GM19035 (cell line): ENCODE results near the gene SUSD6.
"Not testable (repeated sequence)": the region's sequence is repeated elsewhere in the genome, so short reads cannot be mapped to it uniquely, and the experiment has no call there.

Experiments used
- ATAC-seq: cut with Tn5 transposase; IDR thresholded peaks from one replicate; pipeline ENCODE4 v1.9.1; 2021; ENCODE audit not compliant: unreplicated experiment

Gene SUSD6

GRCh38 chr14:69710378-69710777 lies 99.0 kb downstream of the SUSD6 start:
- ATAC-seq = no peak

GRCh38 chr14:69711065-69711464 lies 99.7 kb downstream of the SUSD6 start:
- ATAC-seq = no peak

- no peak for ATAC-seq
Observed at GRCh38 chr14:69711477-69711876, 100.1 kb downstream of the SUSD6 start.

DNA sequence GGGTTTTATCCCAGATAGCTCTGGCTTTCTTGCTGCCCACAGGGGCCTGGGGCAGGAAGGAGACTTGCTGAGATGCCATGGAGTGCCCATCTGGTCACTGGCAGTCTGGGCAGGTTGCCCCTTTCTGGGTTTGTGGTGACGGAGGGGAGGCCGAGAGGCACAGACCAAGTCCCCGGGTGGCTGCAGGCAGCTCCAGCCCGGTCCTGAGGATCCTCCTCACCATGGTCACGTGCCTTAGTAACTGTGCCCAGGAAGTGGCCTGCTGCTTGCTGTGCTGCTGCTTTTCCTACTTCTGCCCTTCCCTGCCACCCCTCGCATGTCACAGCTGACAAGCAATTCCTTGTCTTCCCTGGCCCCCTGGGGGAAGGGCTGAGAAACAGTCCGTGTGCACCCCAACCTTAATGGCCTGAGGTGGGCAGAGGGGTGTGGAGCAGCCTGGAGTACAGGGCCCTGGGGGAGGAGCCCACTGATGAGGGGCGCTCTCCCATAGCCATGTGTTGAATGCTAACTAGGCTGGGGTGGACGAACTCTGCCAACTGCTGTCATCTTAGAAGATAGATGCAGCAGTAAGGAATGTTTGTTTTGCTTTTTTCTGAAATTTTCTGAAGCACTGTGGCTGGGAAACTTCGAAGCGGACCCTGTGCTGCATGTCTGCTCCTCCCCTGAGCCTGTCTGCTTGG lies 100.6 kb downstream of the SUSD6 start:
- ATAC-seq = no peak

DNA sequence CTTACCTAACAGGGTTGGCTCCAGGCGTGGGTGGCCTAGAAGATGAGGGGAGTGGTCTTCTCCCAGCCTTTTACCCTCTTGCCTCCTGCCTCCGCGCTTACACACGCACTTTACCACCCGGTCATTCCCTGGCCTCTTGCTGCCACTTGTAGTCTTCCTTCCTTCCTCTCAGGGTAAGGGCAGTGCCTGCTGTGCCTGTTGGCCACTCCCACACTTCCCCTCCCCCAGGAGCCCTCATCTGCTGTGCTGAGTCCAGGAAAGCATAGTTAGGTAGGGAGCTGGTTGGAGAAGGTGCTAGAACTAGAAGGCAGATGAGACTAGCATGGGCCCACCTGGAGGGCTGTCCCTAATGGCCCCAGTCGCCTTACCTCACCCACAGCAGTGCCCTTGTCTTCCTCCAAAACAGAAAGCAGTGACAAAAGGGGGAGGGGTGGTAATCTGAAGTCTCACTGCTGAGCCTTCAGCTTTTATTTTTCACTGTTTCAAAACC lies 101.2 kb downstream of the SUSD6 start:
- no peak for ATAC-seq

GRCh38 chr14:69713209-69713781 lies 101.9 kb downstream of the SUSD6 start:
- ATAC-seq = no peak

GRCh38 chr14:69713993-69714679 lies 102.7 kb downstream of the SUSD6 start:
- ATAC-seq = no peak

DNA sequence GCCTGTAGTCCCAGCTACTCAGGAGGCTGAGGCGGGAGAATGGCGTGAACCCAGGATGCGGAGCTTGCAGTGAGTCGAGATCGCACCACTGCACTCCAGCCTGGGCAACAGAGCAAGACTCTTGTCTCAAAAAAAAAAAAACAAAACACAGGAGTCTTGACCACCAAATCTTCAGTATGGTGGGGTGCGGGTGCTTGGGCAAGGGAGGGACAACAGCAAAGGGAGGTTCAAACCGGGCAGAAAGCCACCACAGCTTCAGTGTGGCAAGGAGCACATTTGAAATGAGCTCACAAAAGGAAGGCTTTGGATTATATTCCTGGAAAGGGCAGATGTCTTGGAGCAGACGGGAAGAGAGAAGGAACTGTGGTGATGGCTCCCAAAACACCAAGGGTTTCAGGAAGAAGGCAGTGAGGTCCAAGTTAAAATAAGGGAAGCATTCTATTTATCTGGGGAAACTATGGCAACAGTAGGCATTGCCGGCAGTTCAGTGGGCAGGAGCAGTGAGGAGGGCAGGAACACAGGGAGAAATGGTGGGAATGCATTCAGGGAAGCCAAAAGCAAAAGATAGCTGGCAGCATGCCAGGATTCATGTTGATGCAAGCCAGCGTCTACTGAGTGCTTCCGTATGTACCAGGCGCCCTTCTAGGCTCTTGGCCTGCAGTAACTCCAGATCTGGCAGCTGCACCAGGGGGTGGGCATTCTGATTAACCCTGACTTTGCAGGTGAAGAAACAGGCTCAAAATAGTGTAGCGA lies 104.5 kb downstream of the SUSD6 start:
- ATAC-seq = no peak

DNA sequence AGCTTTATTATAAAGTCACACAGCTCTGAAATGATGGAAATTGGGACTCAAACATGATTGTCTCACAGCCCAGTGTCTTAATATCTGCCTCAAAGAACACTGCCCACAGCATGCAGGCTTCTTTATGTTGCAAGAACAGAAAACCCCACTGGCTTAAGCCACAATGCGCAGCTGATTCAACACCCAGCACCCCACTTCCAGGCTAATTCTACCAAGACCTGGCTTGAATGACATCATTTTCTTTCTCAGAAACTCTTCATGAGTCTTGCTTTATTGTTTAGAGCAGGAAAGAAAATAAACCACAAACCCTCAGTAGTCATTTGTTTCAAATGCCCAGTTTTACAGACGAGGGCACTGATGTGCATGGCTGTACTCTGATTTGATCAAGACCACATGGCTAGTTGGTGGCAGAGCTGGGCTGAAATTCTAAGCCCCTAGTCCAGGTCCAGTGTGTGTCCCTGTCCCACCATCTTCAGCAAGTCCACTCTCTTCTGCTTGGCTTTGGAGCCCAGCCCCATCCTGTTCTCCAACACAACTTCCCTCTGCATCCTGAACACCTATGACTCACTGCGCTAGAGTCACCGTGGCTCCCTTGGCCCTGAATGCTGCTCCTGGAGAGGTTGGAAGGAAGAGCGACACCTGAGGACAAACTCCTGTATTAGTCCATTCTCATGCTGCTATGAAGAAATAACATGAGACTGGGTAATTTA lies 105.2 kb downstream of the SUSD6 start:
- ATAC-seq = no peak

- ATAC-seq = not testable (repeated sequence)
Observed at GRCh38 chr14:69718614-69719013, 107.2 kb downstream of the SUSD6 start.

- ATAC-seq = no peak
Observed at GRCh38 chr14:69719501-69719951, 108.1 kb downstream of the SUSD6 start.

DNA sequence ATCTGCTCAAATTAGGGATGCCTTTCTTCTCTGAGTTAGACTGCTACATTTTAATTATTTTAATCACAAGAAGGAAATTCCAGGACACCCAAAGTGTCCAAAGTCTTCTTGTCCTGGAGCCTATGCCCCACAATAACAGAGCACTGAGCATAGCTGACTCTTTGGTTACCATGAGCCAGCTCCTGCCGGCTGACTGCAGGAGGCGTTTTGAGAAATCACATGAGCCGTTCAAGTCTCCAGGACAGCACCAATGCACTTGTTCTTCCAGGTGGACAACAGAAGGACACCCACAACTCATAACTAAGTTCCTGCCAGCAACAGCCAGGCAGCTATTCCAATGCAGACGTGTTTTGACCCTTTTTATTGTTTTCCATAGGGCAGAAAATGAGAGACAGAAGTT lies 109.5 kb downstream of the SUSD6 start:
- no peak for ATAC-seq

- ATAC-seq = peak; percentile 88
Observed at GRCh38 chr14:69726761-69727511, 115.5 kb downstream of the SUSD6 start.

- no peak for ATAC-seq
Observed at GRCh38 chr14:69727860-69728259, 116.5 kb downstream of the SUSD6 start.

GRCh38 chr14:69731919-69732598 lies 120.7 kb downstream of the SUSD6 start:
- not testable (repeated sequence) for ATAC-seq

- not testable (repeated sequence) for ATAC-seq
Observed at GRCh38 chr14:69736405-69736804, 125.0 kb downstream of the SUSD6 start.

GRCh38 chr14:69741055-69741454 lies 129.7 kb downstream of the SUSD6 start:
- ATAC-seq = no peak

DNA sequence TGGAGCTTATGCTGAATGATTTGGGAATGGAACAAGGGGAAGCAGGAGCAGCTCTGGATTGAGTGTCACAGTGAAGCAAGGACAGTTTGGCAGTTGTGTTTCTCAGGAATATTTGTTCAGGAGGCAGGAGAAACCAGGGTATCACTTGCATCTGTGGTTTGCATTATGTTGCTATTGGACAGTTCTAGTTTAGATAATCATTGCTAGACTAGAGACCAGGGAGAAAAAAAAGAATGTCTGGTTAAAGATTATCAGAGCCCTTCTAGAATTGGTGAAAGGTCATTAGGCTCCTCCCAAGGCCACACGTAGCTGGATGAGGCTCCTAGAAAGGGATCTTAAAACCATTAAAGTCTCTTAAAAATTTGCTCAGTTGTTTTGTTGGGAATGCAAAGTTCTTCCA lies 138.6 kb downstream of the SUSD6 start:
- ATAC-seq = no peak

- no peak for ATAC-seq
Observed at GRCh38 chr14:69750495-69750894, 139.1 kb downstream of the SUSD6 start.
